Uterus (tissue), 2 donors: ENCODE data around the gene ARL6IP4.

Experiments used
- POLR2A ChIP-seq, 2 donors: fragments of 450-650 bp; IDR thresholded peaks; one replicate each; pipeline ENCODE4 v1.6.1; 2016; ENCODE audit warnings: antibody characterized with exemption in 2 of 2, mild to moderate bottlenecking in 1 of 2, moderate library complexity in 1 of 2
- TF ChIP-seq, protein P1 (sequence below), 4 experiments: fragments of 200-600 bp in 2 of 4; fragments of 450-650 bp in 2 of 4; sonication (generic) in 2 of 4; IDR thresholded peaks; one replicate each; pipeline ENCODE4 v1.5.1; 2016 to 2019; ENCODE audit warnings: antibody characterized with exemption in 4 of 4, mild to moderate bottlenecking in 2 of 4, moderate library complexity in 1 of 4

DNA sequence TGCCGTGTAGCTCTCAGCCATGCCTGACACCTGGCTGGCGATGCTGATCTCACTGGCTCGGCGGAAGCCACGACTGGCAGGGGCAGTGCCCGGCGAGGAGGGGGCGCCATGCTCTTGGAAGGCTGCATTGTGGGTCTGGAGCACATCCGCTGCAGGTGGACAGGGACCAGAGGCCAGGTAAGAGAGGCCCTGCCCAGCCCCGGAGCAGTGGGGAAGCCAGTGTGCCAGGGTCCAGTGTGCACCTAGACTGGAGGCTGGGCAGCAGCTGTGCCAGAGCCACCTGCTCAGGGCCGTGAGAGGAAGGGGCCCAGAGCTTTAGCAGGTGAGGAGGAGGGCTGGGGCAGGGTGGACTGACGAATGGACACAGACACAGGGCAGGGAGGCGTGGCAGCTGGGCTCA is 10.1 kb downstream of the ARL6IP4 start:
- TF ChIP-seq, protein P1, sequence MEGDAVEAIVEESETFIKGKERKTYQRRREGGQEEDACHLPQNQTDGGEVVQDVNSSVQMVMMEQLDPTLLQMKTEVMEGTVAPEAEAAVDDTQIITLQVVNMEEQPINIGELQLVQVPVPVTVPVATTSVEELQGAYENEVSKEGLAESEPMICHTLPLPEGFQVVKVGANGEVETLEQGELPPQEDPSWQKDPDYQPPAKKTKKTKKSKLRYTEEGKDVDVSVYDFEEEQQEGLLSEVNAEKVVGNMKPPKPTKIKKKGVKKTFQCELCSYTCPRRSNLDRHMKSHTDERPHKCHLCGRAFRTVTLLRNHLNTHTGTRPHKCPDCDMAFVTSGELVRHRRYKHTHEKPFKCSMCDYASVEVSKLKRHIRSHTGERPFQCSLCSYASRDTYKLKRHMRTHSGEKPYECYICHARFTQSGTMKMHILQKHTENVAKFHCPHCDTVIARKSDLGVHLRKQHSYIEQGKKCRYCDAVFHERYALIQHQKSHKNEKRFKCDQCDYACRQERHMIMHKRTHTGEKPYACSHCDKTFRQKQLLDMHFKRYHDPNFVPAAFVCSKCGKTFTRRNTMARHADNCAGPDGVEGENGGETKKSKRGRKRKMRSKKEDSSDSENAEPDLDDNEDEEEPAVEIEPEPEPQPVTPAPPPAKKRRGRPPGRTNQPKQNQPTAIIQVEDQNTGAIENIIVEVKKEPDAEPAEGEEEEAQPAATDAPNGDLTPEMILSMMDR (IDR thresholded peaks at IDR 0.05), result no peak
- no peak for TF ChIP-seq POLR2A (IDR thresholded peaks at IDR 0.05)
